GM12878 (cell line): ENCODE data around the gene UBE2QL1. TPM values are rescaled to one million over a fixed set of nuclear protein-coding genes. Genes with fewer than 3 reads are reported as not detected.

Experiments
- BRCA1 ChIP-seq: IDR thresholded peaks from 2 replicates; pipeline ENCODE4 v1.6.1; 2011; ENCODE audit warnings: low read depth, low read length, improper control_type of control experiment
- CBX5 ChIP-seq: sonication (generic); IDR thresholded peaks from 2 replicates; pipeline ENCODE4 v1.6.1; 2016; ENCODE audit warnings: low read depth, moderate library complexity, mild to moderate bottlenecking, inconsistent platforms
- CHD1 ChIP-seq: IDR thresholded peaks from 2 replicates; pipeline ENCODE4 v1.6.1; 2012; ENCODE audit warnings: low read depth, low read length, improper control_type of control experiment
- ELK1 ChIP-seq: IDR thresholded peaks from 2 replicates; pipeline ENCODE4 v1.6.1; 2012; ENCODE audit warnings: low read depth, low read length, improper control_type of control experiment
- ESRRA ChIP-seq: IDR thresholded peaks from 2 replicates; pipeline ENCODE4 v1.6.1; 2012; ENCODE audit warnings: mild to moderate bottlenecking, low read length, improper control_type of control experiment
- KDM1A ChIP-seq: fragments of 200-600 bp; sonication (generic); IDR thresholded peaks from 2 replicates; pipeline ENCODE4 v1.6.1; 2016; ENCODE audit warnings: borderline replicate concordance
- LARP7 ChIP-seq: fragments of 450-650 bp; IDR thresholded peaks from 2 replicates; pipeline ENCODE4 v1.6.1; 2017; ENCODE audit warnings: mild to moderate bottlenecking
- NFIC ChIP-seq: IDR thresholded peaks from 2 replicates; pipeline ENCODE4 v1.6.1; 2012; ENCODE audit warnings: low read depth, mild to moderate bottlenecking, inconsistent platforms, low read length, moderate library complexity
- POU2F2 ChIP-seq: IDR thresholded peaks from 3 replicates; pipeline ENCODE4 v1.6.1; 2011; ENCODE audit warnings: low read depth, mild to moderate bottlenecking, low read length, borderline replicate concordance
- RCOR1 ChIP-seq: conservative IDR thresholded peaks from 2 replicates; pipeline ENCODE4 v1.6.1; 2012; ENCODE audit warnings: low read depth, low read length, improper control_type of control experiment
- SIX5 ChIP-seq: IDR thresholded peaks from 2 replicates; pipeline ENCODE4 v1.6.1; 2011; ENCODE audit warnings: mild to moderate bottlenecking, low read depth, low read length, moderate library complexity; ENCODE audit not compliant: severe bottlenecking
- SP1 ChIP-seq: IDR thresholded peaks from one replicate; pipeline ENCODE4 v1.6.1; 2011; ENCODE audit warnings: low read depth, low read length
- SRF ChIP-seq, 2 experiments: IDR thresholded peaks; 2 replicates each; pipeline ENCODE4 v1.6.1; 2011; ENCODE audit warnings: low read depth in 2 of 2, low read length in 2 of 2, mild to moderate bottlenecking in 1 of 2, moderate library complexity in 1 of 2
- TARDBP ChIP-seq: IDR thresholded peaks from 2 replicates; pipeline ENCODE4 v1.6.1; 2016; ENCODE audit warnings: borderline replicate concordance
- ZBTB11 ChIP-seq: fragments of 450-650 bp; formaldehyde crosslinking; IDR thresholded peaks from 2 replicates; pipeline ENCODE4 v1.5.0; 2022; ENCODE audit warnings: mild to moderate bottlenecking, missing genetic modification characterization
- ZNF592 ChIP-seq: fragments of 450-650 bp; IDR thresholded peaks from 2 replicates; pipeline ENCODE4 v1.6.1; 2017; ENCODE audit warnings: mild to moderate bottlenecking, moderate library complexity
- ZNF687 ChIP-seq: fragments of 450-650 bp; IDR thresholded peaks from 2 replicates; pipeline ENCODE4 v1.6.1; 2017; ENCODE audit warnings: mild to moderate bottlenecking, moderate library complexity
- polyA plus RNA-seq, 11 experiments: library from polyadenylated mRNA; depleted of rRNA in 4 of 11; unstranded in 6 of 11; stranded (reverse) in 5 of 11; fragments of >200 nt; fragmentation: Nextera tagmentation in 4 of 11; fragmentation: Illumina TruSeq in 1 of 11; extraction: Ambion mirVana in 4 of 11; extraction: Trizol in 1 of 11; gene quantifications; 1 replicate in 1 of 11; 2 replicates in 10 of 11; pipeline versions ENCODE4 v1.2.1 to v1.2.3, GENCODE V29; 2011 to 2016; ENCODE audit warnings: inconsistent platforms in 2 of 11, missing spikeins in 2 of 11, low read depth in 1 of 11
- total RNA-seq, 4 experiments: library from RNA; depleted of rRNA in 3 of 4; stranded (reverse); fragments of >200 nt in 3 of 4; fragmentation: Illumina TruSeq in 1 of 4; extraction: Trizol in 1 of 4; gene quantifications; 2 replicates each; pipeline versions ENCODE4 v1.2.1 to v1.2.3, GENCODE V29; 2013 to 2021

UBE2QL1 gene
- total and polyA plus RNA-seq, 10 of the 15 experiments (the other 5 are each of a cell fraction or from before 2014, with no cell fraction given), result 0.03 to 0.62 (median 0.04) TPM; not detected in 6

GRCh38 chr5:6480133-6481051 lies 31.7 kb downstream of the UBE2QL1 start (continued):
- TF ChIP-seq RCOR1 (no peak), ESRRA (no peak), ZBTB11 (CRISPR knock-in tag) (no peak), SRF (IDR thresholded peaks at IDR 0.05; ENCODE audit: low read depth in 2 of 2, low read length in 2 of 2) (no peak), CBX5 (no peak), CHD1 (no peak), ELK1 (no peak), POU2F2 (0 out of 3 replicates have a peak, but pooled peaks have one; percentile 34), BRCA1 (no peak), ZNF687 (peak; percentile 53), LARP7 (no peak), SIX5 (no peak), SP1 (no peak), ZNF592 (no peak), KDM1A (no peak), NFIC (peak; percentile 70; the same call in 1 of the 2 replicates), TARDBP (no peak)
